GM18517 (cell line): Measurements from ENCODE around the gene KCNMA1.

Source experiments
- ATAC-seq: cut with Tn5 transposase; IDR thresholded peaks from one replicate; pipeline ENCODE4 v1.9.1; 2021; ENCODE audit warnings: mild to moderate bottlenecking, moderate library complexity; ENCODE audit not compliant: unreplicated experiment

KCNMA1 gene

GRCh38 chr10:77563638-77564270 lies 73.9 kb downstream of the KCNMA1 start:
- ATAC-seq, result no peak

- no peak for ATAC-seq
Observed at GRCh38 chr10:77562742-77563141, 74.9 kb downstream of the KCNMA1 start.

- no peak for ATAC-seq
Observed at GRCh38 chr10:77561991-77562390, 75.6 kb downstream of the KCNMA1 start.

DNA sequence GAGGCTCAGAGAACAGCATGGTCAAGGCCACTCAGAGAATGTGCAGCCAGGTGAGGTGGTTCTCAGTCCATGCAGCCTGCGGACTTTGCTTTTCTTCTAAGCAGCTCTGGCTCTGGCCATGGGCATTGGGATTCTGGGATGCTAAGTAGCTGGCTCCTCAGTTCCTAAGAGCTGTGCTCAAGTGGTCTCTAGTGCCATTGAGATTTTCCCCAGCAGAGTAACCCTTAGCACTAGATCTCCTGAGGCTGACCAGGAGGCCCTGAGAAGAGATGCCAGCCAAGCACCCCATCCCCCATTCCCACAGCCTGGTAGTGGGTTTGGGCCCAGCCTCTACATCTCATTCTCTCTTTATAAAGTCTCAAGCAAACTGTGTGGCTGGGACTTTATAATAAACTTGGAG lies 77.1 kb downstream of the KCNMA1 start:
- no peak for ATAC-seq

GRCh38 chr10:77560052-77560451 lies 77.6 kb downstream of the KCNMA1 start:
- no peak for ATAC-seq

GRCh38 chr10:77556990-77557601 lies 80.5 kb downstream of the KCNMA1 start:
- no peak for ATAC-seq

DNA sequence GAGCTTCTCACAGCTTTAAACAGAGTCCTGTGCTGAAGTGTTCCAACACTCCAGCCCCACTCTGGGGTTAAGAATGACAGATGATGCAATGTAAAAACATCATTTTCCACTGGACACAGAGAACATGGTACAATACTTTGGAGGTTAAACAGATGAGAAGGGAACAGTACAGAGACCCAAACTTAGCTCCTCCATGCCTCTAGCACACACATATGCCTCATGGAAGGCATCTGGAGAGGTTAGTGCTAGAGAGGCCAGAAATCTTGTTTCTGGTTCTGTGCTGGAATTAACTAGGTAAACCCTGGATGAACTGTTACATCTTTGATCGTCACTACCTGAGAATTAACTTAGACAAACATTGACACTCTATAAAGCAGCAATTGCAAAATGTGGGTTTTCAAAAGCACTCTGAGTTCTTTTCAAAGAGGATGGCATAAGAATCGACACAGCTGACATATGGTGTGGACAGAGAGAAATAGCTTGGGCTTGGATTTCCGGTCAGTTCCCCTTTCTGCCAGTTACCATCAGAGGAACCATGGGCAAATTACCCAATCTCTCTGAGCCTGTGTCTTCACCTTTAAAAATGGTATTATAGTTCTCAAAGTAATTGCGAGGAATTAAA lies 81.9 kb downstream of the KCNMA1 start:
- ATAC-seq, result no peak

- no peak for ATAC-seq
Observed at GRCh38 chr10:77554996-77555397, 82.6 kb downstream of the KCNMA1 start.

GRCh38 chr10:77553966-77554365 lies 83.6 kb downstream of the KCNMA1 start:
- no peak for ATAC-seq

GRCh38 chr10:77553311-77553710 lies 84.3 kb downstream of the KCNMA1 start:
- ATAC-seq, result no peak

DNA sequence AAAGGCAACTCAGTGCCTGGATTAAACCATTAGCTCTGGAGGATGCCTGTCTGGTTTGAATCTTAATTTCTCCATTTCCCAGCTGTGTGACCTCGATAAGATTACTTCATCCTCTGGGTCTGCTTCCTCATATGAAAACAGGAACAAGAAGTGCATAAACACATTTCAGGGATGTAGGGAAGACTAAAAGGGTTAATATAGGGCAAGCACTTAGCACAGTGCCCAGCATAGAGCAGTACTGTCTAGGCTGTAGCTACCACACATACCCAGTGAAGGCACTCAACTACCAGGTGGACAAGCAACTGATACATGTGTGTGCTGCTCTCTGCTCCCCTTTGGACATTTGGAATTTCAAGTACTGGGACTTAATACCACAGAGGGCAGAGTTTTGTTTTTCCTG lies 85.4 kb downstream of the KCNMA1 start:
- ATAC-seq, result no peak

GRCh38 chr10:77550378-77550777 lies 87.2 kb downstream of the KCNMA1 start:
- ATAC-seq, result no peak

GRCh38 chr10:77548671-77549070 lies 88.9 kb downstream of the KCNMA1 start:
- no peak for ATAC-seq

DNA sequence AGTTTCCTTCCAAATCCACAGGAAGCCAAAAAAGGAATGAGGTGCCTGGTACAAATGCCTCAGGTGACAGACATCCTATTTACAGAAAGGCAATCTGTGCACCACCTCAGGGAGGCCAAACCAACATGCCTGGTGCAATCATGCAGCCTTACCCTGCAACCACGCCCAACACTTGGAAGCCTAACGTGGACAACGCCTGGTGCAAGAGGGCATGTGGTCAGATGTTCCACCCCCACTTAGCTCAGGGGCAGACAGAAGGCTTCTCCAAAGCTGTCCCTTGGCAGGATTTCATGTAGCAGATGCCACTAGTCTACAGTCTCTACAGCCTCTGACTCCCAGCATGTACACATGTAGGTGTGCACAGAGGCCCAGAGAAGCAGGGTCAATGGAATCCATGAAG lies 89.5 kb downstream of the KCNMA1 start:
- no peak for ATAC-seq

DNA sequence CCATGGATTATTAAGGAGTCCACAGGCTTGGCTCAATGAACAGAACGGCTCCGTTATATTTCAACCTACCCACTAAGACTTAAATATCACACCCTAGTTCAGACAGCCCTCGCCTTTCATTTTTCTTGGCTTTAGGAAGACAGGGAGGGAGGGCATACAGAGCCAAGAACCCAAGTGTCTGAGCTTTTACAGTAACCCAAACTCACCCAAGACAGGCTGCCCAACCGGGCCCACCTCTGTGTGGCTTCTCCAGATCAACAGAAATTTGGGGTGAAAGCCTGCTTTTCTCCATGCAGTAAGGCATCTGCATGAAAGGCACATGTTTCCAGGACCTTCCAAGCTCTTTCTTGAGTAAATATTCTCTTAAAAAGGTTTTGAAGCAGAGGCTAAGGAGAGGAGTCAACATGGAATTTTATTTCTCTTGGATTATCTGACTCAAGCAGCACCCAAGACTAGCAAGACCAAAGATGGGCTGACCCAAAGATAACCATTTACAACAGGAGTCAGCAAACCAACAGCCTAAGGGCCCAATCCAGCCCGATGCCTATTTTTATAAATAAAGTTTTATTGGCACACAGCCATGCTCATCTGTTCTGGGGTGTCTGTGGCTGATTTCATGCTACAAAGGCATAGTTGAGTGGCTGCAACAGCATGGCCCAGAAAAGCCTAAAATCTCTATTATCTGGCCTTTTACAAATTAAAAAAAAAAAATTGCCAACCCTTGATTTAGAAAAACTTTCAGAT lies 90.1 kb downstream of the KCNMA1 start:
- ATAC-seq, result no peak

- no peak for ATAC-seq
Observed at GRCh38 chr10:77546042-77546441, 91.6 kb downstream of the KCNMA1 start.

GRCh38 chr10:77545585-77545984 lies 92.0 kb downstream of the KCNMA1 start:
- no peak for ATAC-seq

- ATAC-seq, result no peak
Observed at GRCh38 chr10:77544617-77545016, 93.0 kb downstream of the KCNMA1 start.

- no peak for ATAC-seq
Observed at GRCh38 chr10:77542710-77543259, 94.8 kb downstream of the KCNMA1 start.

- no peak for ATAC-seq
Observed at GRCh38 chr10:77541944-77542343, 95.7 kb downstream of the KCNMA1 start.

GRCh38 chr10:77541247-77541646 lies 96.4 kb downstream of the KCNMA1 start:
- no peak for ATAC-seq
